Peyer's patch (tissue), 4 donors: ENCODE results near the gene OBSL1.

Source experiments
- CTCF ChIP-seq, 6 experiments: fragments of 450-650 bp in 4 of 6; fragments of 200-600 bp in 2 of 6; sonication (generic) in 1 of 6; IDR thresholded peaks; one replicate each; pipeline ENCODE4 v1.5.1; 2017 to 2019; ENCODE audit warnings: antibody characterized with exemption in 6 of 6, mild to moderate bottlenecking in 3 of 6, moderate library complexity in 1 of 6
- POLR2A ChIP-seq, 2 donors: fragments of 450-650 bp; IDR thresholded peaks; one replicate each; pipeline ENCODE4 v1.5.1; 2017; ENCODE audit warnings: antibody characterized with exemption in 2 of 2, mild to moderate bottlenecking in 2 of 2, moderate library complexity in 2 of 2

- TF ChIP-seq POLR2A (IDR thresholded peaks at IDR 0.05) (no peak), CTCF (IDR thresholded peaks at IDR 0.05) (no peak)
Measured at GRCh38 chr2:219549619-219550018, 21.7 kb downstream of the OBSL1 start.
